Measurements from ENCODE around the gene NAB2.

- TF ChIP-seq SUZ12 (IDR thresholded peaks at IDR 0.05; ENCODE audit: extremely low read depth, insufficient read depth, insufficient read length) (no peak), ZNF274 (IDR thresholded peaks at IDR 0.05; ENCODE audit: low read depth, low read length) (no peak)
These were observed 23.8 kb downstream of the NAB2 start for GRCh38 chr12:57112492-57113294.

Measured in NT2/D1 (cell line).